ENCODE results near the gene IRF4. TPM values are rescaled to one million over a fixed set of nuclear protein-coding genes. Genes with fewer than 3 reads are reported as not detected.

Gene IRF4
- total and polyA plus RNA-seq, 3 donors from 2014 or later = 1.8 to 7.4 (median 3.7) TPM

DNA sequence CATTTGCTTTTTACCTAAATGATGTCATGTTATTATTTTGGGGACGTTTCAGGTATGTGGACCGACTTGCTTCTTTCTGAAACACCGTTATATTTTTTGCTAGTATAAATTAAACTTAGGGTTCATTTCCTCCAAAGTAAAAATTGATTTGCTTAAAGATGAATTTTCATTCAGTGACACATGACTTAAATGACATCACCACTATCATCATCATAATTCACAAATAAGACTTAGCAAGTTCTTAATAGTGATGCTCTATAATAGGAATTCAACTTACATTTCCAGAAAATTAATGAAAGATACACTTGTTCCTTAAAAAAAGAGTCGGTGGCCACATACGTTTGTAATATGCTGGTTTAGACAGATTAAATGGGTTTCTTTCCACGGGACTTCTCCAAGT lies 9.3 kb downstream of the IRF4 start:
- no peak overlapping the region for H3K4me3 ChIP-seq
- no peaks in the 10 kb centered on the region for H3K27me3 ChIP-seq
- H3K4me1 ChIP-seq = peaks cover 3% of the 10 kb centered on the region
- DNase-seq = no peak
- TF ChIP-seq CTCF (IDR thresholded peaks at IDR 0.05) (no peak), POLR2A (IDR thresholded peaks at IDR 0.05) (no peak)
- no peak overlapping the region for H3K27ac ChIP-seq
- no peaks in the 10 kb centered on the region for H3K9me3 ChIP-seq
- 72 to 76% methylated on average over 6 of the region's 6 CpGs for WGBS, 2 donors
- intact Hi-C loops (cut with DNase I; ENCODE audit: low total_unique reads) = no loop called here
- no peaks in the 10 kb centered on the region for H3K36me3 ChIP-seq (ENCODE audit: low read depth, missing control alignments)

- no peaks in the 10 kb centered on the region for H3K36me3 ChIP-seq (ENCODE audit: low read depth, missing control alignments)
- no peak for DNase-seq
- intact Hi-C loops (cut with DNase I; ENCODE audit: low total_unique reads) = no loop called here
- no peaks in the 10 kb centered on the region for H3K9me3 ChIP-seq
- 63 to 75% methylated on average over 9 to 27 of the region's 27 CpGs for WGBS, 2 donors
- no peak overlapping the region for H3K27ac ChIP-seq
- no peaks in the 10 kb centered on the region for H3K27me3 ChIP-seq
- H3K4me1 ChIP-seq = no peaks in the 10 kb centered on the region
- no peak overlapping the region for H3K4me3 ChIP-seq
- TF ChIP-seq POLR2A (IDR thresholded peaks at IDR 0.05) (no peak), CTCF (IDR thresholded peaks at IDR 0.05) (no peak)
Measured at GRCh38 chr6:401239-401993, 9.9 kb downstream of the IRF4 start.

DNA sequence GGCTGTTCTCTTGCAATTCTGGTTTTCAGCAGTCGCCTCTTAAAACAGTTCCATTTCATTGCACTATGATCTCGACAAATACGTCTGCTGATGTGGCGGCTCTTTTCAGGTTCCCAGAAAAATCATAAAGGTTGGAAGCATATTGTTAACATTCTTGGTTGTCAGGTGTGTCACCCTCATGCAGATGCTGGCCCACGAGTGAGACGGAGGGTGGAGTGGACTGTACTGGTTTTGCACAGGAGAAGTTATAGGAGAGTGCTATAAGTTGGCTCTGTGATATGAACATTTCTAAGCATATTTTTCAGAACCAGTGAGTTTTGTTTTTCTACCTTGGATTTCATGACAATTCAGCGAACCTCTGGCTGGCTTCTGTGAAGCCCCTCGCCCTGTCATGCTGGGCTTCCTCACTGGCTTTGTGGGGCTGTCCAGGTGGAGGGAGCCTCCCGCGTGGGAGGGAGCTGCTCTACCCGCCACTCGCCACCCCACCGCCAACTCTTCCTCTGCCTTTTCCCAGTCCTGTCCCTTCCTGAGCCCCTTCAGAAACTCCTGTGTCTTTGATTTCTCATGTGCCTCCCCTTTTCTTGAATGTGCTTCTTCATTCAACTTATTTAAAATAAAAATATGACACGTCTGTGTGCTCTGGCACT lies 10.6 kb downstream of the IRF4 start:
- H3K27me3 ChIP-seq = no peaks in the 10 kb centered on the region
- DNase-seq = no peak

GRCh38 chr6:402901-403658 lies 11.5 kb downstream of the IRF4 start:
- no peak overlapping the region for H3K4me3 ChIP-seq
- TF ChIP-seq POLR2A (IDR thresholded peaks at IDR 0.05) (no peak), CTCF (IDR thresholded peaks at IDR 0.05) (no peak)
- no peaks in the 10 kb centered on the region for H3K9me3 ChIP-seq
- no peaks in the 10 kb centered on the region for H3K4me1 ChIP-seq
- no peak for DNase-seq
- H3K27me3 ChIP-seq = no peaks in the 10 kb centered on the region
- intact Hi-C loops (cut with DNase I; ENCODE audit: low total_unique reads) = no loop called here
- 84 to 90% methylated on average over 14 to 17 of the region's 17 CpGs for WGBS, 2 donors
- no peaks in the 10 kb centered on the region for H3K36me3 ChIP-seq (ENCODE audit: low read depth, missing control alignments)
- no peak overlapping the region for H3K27ac ChIP-seq

More for the DNA sequence above, 10.6 kb downstream of the IRF4 start:
- no peaks in the 10 kb centered on the region for H3K4me1 ChIP-seq
- no peaks in the 10 kb centered on the region for H3K36me3 ChIP-seq (ENCODE audit: low read depth, missing control alignments)
- H3K9me3 ChIP-seq = no peaks in the 10 kb centered on the region
- intact Hi-C loops (cut with DNase I; ENCODE audit: low total_unique reads) = no loop called here
- H3K4me3 ChIP-seq = no peak overlapping the region
- H3K27ac ChIP-seq = no peak overlapping the region
- WGBS, 2 donors = 87 to 91% methylated on average over 14 of the region's 14 CpGs
- TF ChIP-seq CTCF (IDR thresholded peaks at IDR 0.05) (no peak), POLR2A (IDR thresholded peaks at IDR 0.05) (no peak)

All from testis (tissue), 3 donors.